ENCODE data around the gene INSC. TPM values are rescaled to one million over a fixed set of nuclear protein-coding genes. Genes with fewer than 3 reads are reported as not detected.

Gene INSC
- total and polyA plus RNA-seq, 2 experiments from 2014 or later, result 0.97 to 1.5 TPM

- no peak for TF ChIP-seq REST (IDR thresholded peaks at IDR 0.05; ENCODE audit: unreplicated experiment)
- TF ChIP-seq ZNF114 (CRISPR knock-in tag; IDR thresholded peaks at IDR 0.05), result no peak
- TF ChIP-seq ZNF462 (CRISPR knock-in tag; IDR thresholded peaks at IDR 0.05), result no peak
- no peak for TF ChIP-seq POLR2AphosphoS5 (IDR thresholded peaks at IDR 0.05; ENCODE audit: low read depth)
Observed at GRCh38 chr11:15233371-15234165, 118.8 kb downstream of the INSC start (continued).

- H3K9me2 ChIP-seq (ENCODE audit: insufficient read depth), result 0 out of 2 replicates have a peak, but pooled peaks cover 7% of the 10 kb centered on the region
- no peaks in the 10 kb centered on the region for H4K20me1 ChIP-seq (replicated peaks; ENCODE audit: insufficient read depth)
- Mint-ChIP-seq H3K36me3 (ENCODE audit: low read depth) (no peaks in the 10 kb centered on the region), H3K9me3 (no peaks in the 10 kb centered on the region), H3K4me1 (peaks cover 19% of the 10 kb centered on the region), H3K27me3 (ENCODE audit: insufficient read depth, low read depth, poor library complexity) (peaks cover 10% of the 10 kb centered on the region), H3K4me3 (no peak overlapping the region), H3K27ac (no peak overlapping the region)
- ATAC-seq, result no peak
- no peaks in the 10 kb centered on the region for H3K27me3 ChIP-seq (ENCODE audit: insufficient read depth)
- no peaks in the 10 kb centered on the region for H3K36me3 ChIP-seq (ENCODE audit: insufficient read depth)
- no peaks in the 10 kb centered on the region for H3K4me1 ChIP-seq (ENCODE audit: insufficient read depth)
- no peak overlapping the region for H3K4me3 ChIP-seq
- no peak for DNase-seq (ENCODE audit: low spot score)
- no peak overlapping the region for H2AFZ ChIP-seq
- H3K4me2 ChIP-seq, result no peak overlapping the region
- no peak overlapping the region for H3K27ac ChIP-seq (ENCODE audit: low read depth)
- H3F3A ChIP-seq (replicated peaks; ENCODE audit: low read depth), result no peaks in the 10 kb centered on the region
- H3K79me2 ChIP-seq (replicated peaks; ENCODE audit: insufficient read depth), result no peaks in the 10 kb centered on the region
- no peak for TF ChIP-seq POLR2AphosphoS5 (IDR thresholded peaks at IDR 0.05; ENCODE audit: low read depth)
- TF ChIP-seq ZNF114 (CRISPR knock-in tag; IDR thresholded peaks at IDR 0.05), result no peak
- TF ChIP-seq EZH2 (IDR thresholded peaks at IDR 0.05; ENCODE audit: low read depth, unreplicated experiment), result no peak
- no peak for TF ChIP-seq STAT1 (IDR thresholded peaks at IDR 0.05; ENCODE audit: unreplicated experiment)
- no peak for TF ChIP-seq CTCF (conservative IDR thresholded peaks at IDR 0.05; ENCODE audit: low read depth in 2 of 2)
- no peak for TF ChIP-seq CREB1 (CRISPR knock-in tag; IDR thresholded peaks at IDR 0.05; ENCODE audit: low read depth)
- TF ChIP-seq EZH2phosphoT487 (IDR thresholded peaks at IDR 0.05; ENCODE audit: unreplicated experiment), result no peak
Observed at GRCh38 chr11:15234796-15235195, 120.1 kb downstream of the INSC start.

Measured in GM23338 (cell line).